Uterus (tissue), 2 donors: Measurements from ENCODE around the gene CHCHD1.

ENCODE experiments used
- POLR2A ChIP-seq, 2 donors: fragments of 450-650 bp; IDR thresholded peaks; one replicate each; pipeline ENCODE4 v1.6.1; 2016; ENCODE audit warnings: antibody characterized with exemption in 2 of 2, mild to moderate bottlenecking in 1 of 2, moderate library complexity in 1 of 2
- TF ChIP-seq, protein P1 (sequence below), 4 experiments: fragments of 200-600 bp in 2 of 4; fragments of 450-650 bp in 2 of 4; sonication (generic) in 2 of 4; IDR thresholded peaks; one replicate each; pipeline ENCODE4 v1.5.1; 2016 to 2019; ENCODE audit warnings: antibody characterized with exemption in 4 of 4, mild to moderate bottlenecking in 2 of 4, moderate library complexity in 1 of 4

DNA sequence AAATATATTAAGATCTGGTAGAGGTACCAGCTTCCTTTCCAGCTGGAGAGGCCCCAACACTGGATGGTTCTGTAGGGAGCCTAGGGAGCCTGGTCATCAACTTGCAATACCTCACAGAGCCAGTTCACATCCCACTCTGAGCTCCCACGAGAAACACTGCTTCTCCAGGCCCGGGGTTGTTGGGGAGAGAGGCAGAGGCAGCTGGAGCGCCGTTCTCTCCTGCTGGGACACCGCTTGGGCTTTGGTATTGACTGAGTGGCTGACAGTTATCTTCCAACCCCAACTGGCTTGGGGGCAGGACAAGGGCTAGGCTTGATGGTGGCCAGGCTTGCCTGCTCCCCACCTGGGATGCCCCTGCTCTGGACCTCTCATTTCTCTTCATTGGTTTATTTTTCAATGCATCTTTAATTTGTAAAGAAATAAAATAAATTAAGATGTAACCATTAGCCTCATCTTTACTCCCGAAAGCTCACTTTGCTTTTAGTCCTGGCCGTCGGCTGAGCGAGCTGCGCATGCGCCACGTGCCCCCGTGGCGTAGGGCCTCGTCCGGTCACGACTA is 10.0 kb upstream of the CHCHD1 start:
- no peak for TF ChIP-seq POLR2A (IDR thresholded peaks at IDR 0.05)
- TF ChIP-seq, protein P1, sequence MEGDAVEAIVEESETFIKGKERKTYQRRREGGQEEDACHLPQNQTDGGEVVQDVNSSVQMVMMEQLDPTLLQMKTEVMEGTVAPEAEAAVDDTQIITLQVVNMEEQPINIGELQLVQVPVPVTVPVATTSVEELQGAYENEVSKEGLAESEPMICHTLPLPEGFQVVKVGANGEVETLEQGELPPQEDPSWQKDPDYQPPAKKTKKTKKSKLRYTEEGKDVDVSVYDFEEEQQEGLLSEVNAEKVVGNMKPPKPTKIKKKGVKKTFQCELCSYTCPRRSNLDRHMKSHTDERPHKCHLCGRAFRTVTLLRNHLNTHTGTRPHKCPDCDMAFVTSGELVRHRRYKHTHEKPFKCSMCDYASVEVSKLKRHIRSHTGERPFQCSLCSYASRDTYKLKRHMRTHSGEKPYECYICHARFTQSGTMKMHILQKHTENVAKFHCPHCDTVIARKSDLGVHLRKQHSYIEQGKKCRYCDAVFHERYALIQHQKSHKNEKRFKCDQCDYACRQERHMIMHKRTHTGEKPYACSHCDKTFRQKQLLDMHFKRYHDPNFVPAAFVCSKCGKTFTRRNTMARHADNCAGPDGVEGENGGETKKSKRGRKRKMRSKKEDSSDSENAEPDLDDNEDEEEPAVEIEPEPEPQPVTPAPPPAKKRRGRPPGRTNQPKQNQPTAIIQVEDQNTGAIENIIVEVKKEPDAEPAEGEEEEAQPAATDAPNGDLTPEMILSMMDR (IDR thresholded peaks at IDR 0.05): no peak
